HG03460 (cell line): ENCODE results near the gene PFDN5.
"Not testable (repeated sequence)": the region's sequence is repeated elsewhere in the genome, so short reads cannot be mapped to it uniquely, and the experiment has no call there.

ENCODE experiments used
- ATAC-seq: cut with Tn5 transposase; IDR thresholded peaks from one replicate; pipeline ENCODE4 v1.9.1; 2021; ENCODE audit not compliant: unreplicated experiment

Gene PFDN5

GRCh38 chr12:53326460-53327185, 31.3 kb downstream of the PFDN5 start:
- ATAC-seq: no peak

DNA sequence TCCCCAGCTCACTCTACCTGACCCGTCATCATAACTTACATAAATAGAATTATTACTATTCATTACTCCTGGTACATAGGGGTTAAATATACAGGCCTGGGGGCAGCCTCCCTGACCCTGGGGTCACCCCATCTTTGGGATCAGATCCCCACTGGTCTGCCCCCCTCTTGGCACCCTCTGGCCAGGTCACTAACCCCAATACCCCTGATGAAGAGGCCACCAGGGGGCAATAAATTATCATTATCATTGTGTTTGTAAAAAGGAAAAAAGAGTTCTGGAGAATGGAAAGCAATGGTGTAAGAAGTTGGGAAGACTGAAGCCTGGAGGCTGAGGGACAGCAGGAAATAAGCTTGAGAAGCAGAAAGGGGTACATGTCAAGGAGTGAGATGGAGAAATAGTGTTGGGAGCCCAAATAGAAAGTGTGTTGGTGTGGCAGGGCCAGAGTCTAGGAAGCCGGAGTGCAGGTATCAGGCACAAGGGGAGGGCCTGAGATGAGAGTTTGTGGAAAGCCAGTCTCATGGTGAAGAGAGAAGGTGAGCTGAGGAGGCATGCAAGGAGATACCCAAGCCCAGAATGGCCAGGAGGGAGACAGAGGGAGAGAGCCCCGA, 32.2 kb downstream of the PFDN5 start:
- no peak for ATAC-seq

DNA sequence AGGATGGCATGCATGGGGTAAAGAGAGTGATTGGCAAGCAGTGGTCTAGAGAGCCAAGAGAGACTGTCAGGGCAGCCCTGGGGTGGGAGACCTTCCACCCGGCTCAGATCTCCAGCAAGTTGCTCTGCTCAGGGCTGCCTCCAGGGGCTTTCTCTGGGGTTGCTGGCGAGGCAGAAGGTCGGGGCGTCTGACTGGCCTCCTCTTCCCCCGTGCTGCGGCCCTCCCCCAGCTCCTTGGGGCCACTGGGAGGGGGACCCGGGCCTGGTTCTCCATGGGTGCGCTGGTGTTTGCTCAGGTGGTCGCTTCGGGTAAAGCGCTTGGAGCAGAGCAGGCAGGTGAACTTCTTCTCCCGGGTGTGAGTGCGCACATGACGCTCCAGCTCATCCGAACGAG, 32.7 kb downstream of the PFDN5 start:
- no peak for ATAC-seq

DNA sequence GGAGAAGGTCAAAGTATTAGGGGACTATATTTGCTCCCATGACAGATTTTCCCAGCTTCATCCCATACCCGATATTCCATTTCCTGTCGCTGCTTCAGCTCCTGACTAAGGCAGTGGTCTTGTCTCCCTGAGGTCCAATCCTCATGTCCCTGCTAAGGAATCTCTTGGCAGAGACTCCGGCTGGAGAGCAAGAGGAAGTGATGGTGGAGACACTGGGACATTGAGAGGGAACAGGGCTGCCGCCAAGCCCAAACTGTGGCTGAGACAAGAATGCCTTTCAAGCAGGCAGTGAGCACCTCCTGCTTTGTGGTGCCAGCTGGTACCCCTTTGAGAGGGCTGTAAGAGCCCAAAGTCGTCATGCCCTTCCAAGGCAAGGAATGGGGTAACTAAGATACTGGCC, 35.3 kb downstream of the PFDN5 start:
- ATAC-seq: no peak

GRCh38 chr12:53332339-53332738, 37.0 kb downstream of the PFDN5 start:
- ATAC-seq: not testable (repeated sequence)

GRCh38 chr12:53332744-53333143, 37.4 kb downstream of the PFDN5 start:
- ATAC-seq: no peak

GRCh38 chr12:53333289-53333688, 37.9 kb downstream of the PFDN5 start:
- no peak for ATAC-seq

GRCh38 chr12:53333845-53334244, 38.5 kb downstream of the PFDN5 start:
- no peak for ATAC-seq

DNA sequence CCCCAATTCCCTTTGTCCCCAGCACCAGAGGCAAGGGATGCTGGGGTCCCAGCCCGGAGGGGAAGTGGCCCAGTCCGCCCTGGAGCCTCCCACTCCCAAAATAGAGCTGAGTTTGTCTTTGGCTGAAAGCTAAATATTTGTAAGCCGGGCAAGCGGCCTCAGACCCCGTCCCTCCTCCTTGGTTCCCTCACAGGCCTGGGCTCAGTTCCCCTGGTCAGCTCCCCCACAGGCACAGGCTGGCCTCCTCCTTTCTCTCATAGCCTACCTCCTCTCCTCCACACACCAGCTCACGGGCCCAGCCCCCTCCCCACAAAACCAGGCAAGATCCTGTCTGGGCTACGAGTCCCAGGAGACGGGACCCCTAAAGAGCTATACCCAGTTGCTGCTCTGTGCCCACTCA, 39.5 kb downstream of the PFDN5 start:
- ATAC-seq: no peak

DNA sequence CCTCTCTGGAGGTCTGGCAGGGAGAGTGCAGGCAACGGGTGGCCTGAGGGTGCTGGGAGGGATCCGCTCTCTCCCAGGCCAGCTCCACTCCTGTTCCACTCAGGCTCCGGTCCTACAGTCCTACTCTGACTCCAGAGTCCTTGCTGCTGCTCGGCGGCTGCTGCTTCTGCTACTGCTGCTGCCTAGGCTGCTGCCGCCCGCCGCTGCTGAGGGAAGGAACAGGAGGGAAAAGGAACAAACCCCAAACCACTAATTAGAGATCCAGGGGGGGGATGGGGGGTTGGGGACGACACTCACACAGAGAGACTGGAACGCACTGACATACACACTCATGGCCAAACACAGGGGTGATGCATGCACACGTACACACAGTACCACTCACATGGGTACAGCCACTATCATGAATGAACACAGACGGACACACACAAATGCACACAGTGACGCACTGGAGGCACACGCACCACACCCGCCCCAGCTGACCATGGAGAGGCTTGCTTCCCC, 40.9 kb downstream of the PFDN5 start, which contains the start of gene SP7:
TSS of gene SP7 (minus strand) at position 174 of the 501 bp plus-strand sequence. CDS start 708 bp downstream, outside the sequence.
- no peak for ATAC-seq

DNA sequence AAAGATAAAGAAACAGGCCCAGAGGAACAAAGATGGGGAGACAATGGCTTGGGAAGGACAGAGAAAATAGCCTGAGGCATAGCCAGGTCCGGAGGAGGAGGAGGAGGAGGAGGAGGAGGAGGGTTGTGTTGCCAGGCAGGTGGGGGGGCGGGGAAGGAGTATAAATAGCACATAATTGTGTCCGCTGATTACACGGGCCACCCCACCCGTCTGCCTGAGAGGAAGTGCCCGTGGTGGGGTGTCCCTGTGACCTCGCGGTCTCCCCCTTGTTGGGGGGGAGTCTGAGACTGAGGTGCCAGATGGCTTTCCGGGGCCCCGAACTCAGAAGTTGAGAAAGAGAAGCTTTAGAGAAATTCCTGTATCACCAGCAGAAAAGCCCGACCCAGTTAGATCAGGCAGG, 42.7 kb downstream of the PFDN5 start:
- no peak for ATAC-seq

DNA sequence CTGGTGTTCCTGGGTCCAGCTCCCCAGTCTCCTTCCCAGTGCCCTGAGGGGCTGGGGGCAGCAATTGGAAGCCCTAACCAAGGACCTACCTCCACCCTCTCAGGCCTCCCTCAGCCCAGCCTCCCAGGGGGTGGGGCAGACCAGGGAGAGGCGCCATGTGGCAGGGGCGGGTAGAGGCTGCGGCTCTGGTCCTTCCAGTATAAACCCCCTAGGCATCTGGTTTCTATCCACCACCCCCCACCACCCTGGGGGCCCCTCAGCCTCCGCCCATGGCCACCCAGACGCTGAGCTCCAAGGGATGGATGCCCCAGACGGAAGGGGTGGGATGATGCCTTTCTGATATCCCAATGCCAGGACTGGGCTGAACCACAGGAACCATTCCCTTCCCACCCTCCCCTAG, 43.6 kb downstream of the PFDN5 start:
- ATAC-seq: no peak

DNA sequence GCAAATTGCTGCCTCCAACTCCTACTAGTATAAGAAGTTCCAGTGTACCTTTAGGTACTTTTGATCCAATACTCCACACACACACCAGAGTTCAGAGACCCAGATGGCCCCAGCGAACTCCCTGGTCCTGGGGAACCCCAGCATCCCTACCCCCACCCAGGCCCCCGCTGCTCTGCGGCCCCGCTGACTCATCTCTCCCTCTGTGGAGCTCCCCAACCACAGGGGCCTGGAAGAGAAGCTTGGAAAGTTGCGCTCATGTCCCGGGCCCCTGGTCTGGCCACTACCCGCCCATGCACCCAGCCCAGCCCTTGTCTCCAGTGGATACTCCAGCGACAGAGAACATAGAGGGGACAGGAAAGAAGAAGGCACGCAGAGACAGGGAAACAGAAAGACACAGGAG, 45.1 kb downstream of the PFDN5 start:
- no peak for ATAC-seq

- ATAC-seq: no peak
Measured at GRCh38 chr12:53343449-53343848, 48.1 kb downstream of the PFDN5 start.

- no peak for ATAC-seq
Measured at GRCh38 chr12:53343969-53344368, 48.6 kb downstream of the PFDN5 start.

GRCh38 chr12:53344487-53344823, 49.1 kb downstream of the PFDN5 start:
- ATAC-seq: no peak

DNA sequence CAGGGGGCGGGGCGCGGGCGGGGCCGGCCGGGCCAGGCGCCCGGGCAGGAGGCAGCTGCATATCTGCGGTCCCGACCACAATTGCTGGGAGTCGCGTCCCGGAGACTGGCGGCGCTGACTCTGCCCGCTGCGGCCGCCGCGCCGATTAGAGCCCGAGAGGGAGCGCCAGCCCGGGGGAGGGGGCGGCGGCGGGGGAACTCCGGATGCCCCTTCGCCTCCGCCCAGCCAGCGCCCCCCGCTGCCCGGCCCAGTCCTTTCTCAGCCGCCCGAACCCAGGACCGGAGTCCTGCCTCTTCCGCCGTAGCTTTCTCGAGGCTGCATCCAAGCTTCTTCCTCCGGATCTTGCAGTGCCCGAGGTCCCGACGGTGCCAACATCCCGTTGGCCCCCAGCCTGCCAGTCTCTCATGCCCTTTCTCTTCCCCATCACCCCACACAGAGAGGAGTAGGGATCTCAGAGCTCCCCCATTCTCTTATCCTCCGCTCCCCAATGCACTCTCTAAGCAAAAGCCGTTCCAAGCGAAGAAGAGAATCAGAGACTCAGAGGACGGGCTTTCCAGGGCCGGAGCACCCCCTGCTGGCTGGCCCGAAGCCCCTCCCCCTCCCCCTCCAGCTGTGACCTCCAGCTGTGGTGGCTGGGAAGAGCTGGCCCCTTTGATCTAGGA, 49.6 kb downstream of the PFDN5 start:
- ATAC-seq: peak; percentile 78

- ATAC-seq: no peak
Measured at GRCh38 chr12:53345486-53346188, 50.3 kb downstream of the PFDN5 start.

GRCh38 chr12:53346491-53346890, 51.1 kb downstream of the PFDN5 start:
- ATAC-seq: no peak

DNA sequence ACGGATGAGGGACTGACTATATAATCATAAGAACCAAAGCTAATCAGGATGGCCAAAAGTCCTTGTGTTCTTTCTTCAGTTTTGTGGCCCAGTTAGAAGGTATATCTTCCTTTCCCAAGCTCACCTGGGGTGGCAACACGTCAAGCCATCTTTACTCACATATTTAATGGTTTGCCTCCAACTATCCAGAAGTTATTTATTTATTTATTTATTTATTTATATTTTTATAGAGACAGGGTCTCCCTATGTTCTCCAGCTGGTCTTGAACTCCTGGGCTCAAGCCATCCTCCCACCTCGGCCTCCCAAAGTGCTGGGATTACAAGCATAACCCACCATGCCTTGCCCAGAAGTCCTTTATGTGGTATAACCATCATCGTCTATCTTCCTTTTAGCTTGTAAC, 52.6 kb downstream of the PFDN5 start:
- ATAC-seq: no peak
